Activated effector memory CD4-positive, alpha-beta T cell treated with Interleukin-2 at 50 U/mL for 16 hours (primary cell): Measurements from ENCODE around the gene CFLAR.
"Not testable (repeated sequence)": the region's sequence is repeated elsewhere in the genome, so short reads cannot be mapped to it uniquely, and the experiment has no call there.

ENCODE experiments used
- DNase-seq: peaks from one replicate; pipeline ENCODE4 v3.0.0-alpha.2; 2020

Gene CFLAR

DNA sequence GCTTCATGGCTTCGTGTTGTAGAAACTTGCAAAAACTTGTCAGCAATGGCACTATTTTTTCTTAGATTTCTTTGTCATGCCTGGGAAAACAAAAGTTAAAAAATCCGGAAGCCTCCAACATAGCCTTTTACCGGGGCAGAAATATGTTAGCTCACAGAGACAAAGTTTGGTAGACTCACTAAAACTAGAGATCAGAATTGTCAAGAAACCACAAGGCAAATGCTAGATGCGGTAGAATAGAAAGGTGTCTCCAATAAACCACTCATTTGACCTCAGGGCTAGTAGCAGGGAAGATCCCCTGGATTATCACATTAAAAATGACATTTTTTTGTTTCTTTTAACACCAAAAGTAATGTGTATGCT lies 67.4 kb downstream of the CFLAR start:
- DNase-seq: no peak

DNA sequence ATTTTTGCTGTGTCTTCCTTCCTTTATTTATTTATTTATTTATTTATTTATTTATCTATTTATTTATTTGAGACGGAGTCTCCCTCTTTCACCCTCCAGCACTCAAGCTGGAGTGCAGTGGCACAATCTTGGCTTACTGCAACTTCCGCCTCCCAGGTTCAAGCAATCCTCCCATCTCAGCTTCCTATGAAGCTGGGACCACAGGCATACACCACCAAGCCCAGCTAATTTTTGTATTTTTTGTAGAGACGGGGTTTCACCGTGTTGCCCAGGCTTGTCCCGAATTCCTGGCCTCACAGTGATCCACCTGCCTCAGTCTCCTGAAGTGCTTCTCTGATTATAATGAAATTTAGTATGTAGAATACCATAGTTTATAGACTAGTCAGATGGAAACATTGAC lies 67.9 kb downstream of the CFLAR start:
- DNase-seq: not testable (repeated sequence)

DNA sequence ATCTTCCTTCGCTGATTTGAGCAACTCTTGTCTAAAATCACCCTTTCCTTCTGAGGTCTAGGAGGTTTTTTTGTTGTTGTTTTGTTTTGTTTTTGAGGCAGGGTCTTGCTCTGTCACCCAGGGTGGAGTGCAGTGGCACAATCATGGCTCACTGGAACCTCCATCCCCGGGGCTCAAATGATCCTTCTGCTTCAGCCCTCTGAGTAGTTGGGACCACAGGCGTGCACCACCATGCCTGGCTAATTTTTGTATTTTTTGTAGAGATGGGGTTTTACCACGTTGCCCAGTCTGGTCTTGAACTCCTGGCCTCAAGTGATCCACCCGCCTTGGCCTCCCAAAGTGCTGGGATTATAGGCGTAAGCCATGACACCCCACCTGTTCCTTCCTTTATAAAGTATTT lies 68.3 kb downstream of the CFLAR start:
- not testable (repeated sequence) for DNase-seq

DNA sequence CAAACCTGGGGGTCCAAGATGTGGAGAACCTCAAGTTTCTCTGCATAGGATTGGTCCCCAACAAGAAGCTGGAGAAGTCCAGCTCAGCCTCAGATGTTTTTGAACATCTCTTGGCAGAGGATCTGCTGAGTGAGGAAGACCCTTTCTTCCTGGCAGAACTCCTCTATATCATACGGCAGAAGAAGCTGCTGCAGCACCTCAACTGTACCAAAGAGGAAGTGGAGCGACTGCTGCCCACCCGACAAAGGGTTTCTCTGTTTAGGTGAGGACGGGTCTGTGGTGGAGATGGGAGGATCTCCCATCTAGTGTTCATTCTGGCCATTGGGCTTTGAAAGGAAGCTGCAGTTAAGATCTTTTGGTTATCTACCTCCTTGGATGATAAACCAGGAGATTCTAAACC lies 69.9 kb downstream of the CFLAR start:
- DNase-seq: no peak

DNA sequence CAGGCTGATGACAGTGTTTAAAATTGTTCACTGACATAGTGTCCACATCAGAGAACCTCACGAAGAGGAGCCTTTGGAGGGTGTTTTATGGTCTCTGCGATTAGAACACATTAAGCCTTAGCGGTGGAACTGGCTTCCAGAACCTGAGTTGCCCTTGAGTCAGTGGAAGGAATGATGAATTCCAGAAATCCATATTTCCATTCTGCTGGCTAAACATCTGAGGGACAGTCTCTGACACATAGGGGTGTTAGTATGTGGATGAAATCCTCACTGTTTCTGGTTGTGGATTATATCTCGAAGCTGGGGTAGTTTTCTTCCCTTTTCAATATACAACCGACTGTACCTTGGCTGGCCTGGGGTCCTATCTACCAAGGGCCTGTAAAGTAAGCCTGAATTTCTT lies 71.0 kb downstream of the CFLAR start:
- DNase-seq: no peak

DNA sequence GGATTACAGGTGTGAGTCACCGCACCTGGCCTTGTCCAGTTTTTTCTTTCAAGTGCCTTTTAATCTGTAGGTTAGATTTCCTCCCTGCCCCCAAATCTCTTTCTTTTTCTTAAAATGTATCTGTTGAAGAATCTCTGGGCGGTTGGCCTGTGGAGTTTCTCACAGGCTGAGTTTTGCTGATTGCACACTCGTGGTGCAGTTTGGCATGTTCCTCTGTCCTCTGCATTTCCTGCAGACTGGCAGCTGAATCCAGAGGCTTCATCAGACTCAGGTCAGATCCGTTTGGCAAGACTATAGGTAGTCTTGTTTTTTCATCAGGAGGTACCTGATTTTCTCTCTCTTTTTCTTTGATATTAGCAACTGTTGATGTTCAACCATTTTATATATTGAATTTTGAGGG lies 72.5 kb downstream of the CFLAR start:
- DNase-seq: no peak

DNA sequence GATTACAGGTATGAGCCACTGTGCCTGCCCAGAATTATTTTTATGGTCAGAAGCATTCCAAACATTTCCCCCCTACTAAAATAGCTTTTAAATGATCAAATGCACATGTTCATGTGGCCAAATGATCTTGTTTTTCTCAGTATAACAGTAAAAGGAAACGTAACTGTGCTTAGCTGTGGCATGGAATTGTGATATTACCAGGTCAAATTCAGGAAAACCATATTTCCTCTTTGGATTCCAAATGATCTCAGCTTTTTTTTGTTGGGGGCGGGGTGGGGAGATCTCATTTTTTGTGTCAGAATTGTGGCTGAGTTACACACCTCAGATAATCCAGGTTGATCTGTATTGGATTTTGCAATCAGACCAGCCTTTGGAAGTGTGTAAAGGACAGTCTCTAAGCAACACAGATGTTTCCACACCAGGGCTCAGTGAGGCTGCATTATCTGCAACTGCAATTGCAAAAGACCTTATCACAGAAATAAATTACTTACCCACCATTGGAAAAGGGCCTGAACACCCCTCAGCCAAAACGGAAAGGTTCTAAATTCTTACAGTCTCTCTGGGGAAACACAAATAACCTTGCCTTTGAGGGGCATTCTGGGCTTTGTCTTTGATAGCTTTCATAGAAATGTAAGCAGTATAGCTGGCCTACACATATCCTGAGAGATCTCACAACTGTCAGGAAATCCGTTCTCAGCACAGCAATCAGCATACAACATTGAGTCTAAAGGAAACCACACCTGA lies 75.3 kb downstream of the CFLAR start:
- no peak for DNase-seq

DNA sequence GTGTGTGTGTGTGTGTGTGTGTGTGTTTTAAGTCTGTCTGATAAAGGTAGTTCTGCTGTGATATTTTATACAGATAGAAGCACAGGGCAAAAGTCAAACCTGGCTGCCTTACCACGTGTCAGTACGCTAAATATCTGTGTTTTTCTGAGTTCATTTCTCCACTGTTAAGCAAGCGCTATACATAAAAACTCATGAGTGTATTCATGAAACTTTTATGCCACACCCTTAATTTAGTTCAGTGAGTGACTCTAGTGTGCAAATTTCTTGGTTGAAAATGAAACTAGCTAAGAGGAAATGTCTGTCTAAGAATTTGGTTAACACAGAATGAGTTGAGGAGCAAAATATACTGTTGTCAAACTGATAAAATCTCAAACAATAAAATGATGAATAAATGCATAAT lies 78.1 kb downstream of the CFLAR start:
- no peak for DNase-seq

DNA sequence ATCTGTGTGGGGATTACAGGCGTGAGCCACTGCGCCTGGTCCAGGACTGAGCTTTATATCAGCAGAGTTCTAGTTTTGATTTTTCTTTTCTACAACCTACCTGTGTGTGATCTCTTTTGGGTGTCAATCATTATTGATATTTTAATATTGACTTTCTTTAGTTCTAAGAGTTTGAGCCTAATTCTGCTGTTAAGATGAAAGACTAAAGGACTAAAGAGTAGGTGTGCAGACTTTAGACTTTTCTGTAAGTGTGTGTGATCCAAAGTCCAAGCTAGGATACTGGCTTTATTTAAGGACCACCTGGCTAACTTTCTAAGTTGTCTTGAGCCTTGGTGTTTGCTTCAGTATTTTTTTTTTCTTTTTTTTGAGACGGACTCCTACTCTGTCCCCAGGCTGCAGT lies 79.4 kb downstream of the CFLAR start:
- no peak for DNase-seq

DNA sequence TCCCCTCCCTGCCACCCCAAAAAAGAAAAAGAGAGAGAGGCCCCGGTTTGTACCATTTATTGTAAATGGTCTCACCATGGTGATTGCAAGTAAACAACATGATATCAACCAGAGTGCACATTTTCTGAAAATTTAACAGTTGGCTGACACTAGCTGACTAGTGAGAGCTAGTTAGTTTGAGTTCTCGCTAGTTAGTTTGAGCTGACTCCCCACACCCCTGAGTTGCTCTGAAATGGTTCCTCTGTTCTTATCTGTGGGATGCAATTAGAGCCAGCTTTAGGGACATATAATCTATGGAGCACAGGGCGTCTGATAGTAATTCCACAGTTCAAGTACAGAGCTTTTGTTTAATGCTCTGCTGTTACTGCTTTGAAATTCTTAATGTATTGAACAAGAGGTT lies 80.0 kb downstream of the CFLAR start:
- no peak for DNase-seq

DNA sequence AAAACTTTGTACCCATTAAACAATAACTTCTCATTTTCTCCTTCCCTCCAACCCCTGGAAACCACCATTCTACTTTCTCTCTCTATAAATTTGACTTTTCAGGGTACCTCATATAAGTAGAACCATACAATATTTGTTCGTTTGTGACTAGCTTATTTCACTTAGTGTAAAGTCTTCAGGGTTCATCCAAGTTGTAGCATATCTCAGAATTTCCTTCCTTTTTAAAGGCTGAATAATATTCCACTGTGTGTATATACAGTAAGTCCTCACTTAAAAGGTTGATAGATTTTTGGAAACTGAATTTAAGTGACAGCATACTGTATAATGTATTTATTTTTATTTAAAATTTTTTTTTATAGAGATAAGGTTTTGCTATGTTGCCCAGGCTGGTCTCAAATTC lies 80.8 kb downstream of the CFLAR start:
- no peak for DNase-seq

DNA sequence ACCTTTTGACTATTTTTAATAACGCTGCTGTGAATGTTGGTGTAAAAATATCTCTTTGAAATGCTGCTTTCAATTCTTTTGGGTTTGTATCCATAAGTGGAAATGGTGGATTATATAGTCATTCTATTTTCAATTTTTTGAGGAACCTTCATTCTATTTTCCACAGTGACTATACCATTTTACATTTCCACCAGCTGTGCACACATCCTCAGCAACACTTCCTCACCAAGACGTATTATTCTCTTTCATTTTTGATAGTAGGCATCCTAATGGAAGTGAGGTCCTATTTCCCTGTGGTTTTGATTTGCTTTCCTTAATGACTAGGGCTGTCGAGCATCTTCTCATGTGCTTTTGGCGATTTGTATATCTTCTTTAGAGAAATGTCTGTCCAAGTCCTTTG lies 81.8 kb downstream of the CFLAR start:
- DNase-seq: no peak

DNA sequence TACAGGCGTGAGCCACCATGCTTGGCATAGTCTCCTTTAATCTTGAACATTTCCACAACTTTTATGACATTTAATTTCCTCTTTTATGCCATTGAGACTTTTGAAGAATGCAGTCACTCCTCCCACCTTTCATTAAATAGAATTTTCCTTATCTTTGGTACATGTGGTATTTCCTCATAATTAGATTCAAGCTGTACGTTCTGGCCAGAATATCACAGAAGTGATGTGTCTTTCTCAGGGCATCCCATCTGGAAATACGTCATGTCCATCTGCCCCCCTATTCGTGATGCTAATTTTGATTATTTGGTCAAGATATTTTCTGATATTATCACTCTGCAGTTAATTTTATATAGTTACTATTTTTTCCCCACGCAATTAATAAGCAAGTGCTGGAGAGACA lies 83.9 kb downstream of the CFLAR start:
- DNase-seq: no peak

DNA sequence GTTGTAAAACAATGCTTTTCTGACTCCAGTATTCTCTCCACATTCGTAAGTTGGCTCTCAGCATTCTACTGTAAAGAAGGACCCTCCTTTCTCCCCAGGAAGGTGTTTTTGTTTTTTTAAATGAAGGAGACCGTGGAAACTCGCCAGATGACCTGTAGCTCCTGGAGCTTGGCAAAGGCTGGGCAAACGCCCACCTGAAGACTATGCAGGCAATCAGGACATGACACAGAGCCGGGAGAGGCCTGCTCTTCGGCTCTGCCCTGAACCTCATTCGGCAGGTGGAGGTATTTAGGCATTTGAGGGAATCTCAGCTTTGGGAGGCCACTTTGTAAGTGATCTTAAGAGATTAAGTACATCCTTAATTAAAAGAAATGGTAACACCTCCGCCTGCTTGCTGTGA lies 84.4 kb downstream of the CFLAR start:
- no peak for DNase-seq

DNA sequence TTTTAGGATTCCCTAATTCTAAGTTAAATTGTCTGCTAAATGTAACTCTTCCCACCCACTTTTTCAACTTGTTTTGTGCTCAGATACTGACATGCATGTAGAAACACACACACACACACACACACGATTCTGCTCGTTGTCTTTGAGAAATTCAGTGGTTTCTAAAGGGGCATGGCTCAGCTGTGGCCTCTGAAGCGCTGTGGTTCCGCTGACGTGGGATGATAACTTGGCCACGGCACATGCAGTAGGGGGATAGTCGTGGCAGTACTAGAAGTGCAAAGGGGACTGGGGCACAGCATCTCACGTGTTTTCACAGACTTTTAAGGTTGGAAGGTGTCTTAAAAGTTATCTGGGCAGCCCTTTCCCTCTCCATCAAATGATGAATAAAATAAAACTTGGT lies 85.4 kb downstream of the CFLAR start:
- DNase-seq: no peak

DNA sequence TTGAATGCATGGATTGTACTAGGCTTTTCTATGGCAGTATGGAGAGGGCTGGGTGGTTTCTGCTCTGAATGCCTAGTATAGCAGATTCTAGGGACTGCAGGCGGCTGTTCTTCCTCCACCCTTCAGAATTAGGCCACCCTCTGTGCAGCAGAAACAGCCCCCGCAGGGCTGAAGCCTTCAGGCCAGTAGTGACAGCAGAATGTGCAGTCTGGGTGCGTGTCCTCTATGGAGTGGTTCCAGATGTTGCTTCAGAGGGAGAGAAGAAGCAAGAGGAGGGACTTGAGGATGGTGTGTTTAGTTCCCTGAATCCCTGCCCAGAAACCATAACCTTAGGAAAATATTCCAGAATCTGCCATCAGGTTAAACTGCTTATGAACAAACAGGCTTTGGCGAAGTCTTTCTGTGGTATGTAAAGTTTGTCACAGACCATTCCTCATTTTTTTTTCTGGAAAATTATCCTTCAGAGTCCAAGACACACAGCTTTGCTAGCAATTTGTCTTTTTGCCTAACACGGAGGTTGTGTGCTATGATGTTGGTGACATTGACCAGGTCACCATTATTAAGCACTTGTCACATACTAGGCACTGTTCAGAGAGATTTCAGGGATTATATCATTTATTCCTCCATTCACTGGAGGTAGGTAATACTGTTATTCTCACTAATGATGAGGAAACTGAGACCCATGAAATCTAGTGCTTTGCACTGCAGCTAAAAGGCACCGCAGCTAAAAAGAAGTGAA lies 88.1 kb downstream of the CFLAR start:
- DNase-seq: no peak

DNA sequence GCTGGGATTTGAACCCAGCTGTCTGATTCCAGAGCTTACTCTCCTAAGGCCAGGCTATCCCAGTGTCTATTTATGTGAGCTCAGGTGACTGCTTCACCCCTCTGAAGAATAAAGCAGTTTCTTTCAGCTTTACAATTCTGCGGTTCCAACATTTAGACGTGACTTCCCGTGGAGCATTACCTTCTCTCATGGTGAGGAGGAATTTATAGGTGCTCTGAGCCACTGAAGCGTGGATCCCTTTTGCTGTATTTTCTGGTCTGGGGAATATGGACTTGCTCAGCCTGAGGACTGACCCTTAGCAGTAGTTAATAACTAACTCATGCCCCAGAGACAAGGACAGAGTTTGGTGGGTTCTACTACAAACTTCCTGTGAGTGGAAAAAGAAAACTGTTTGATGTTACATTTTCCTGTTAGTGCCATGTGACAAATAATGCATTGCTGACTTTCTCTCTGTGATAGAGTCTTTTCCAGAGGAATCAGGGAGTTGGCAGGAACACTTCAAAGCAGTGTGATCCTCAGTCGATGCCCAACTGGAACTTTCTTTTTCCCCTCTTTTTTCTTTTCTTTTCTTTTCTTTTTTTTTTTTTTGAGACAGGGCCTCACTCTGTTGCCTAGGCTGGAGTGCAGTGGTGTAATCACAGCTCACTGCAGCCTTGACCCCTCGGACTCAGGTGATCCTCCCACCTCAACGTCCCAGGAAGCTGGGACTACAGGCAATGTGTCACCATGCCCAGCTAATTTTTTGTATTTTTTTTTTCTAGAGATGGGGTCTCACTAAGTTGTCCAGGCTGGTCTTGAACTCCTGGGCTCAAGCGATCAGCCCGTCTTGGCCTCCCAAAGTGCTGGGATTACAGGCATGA lies 88.9 kb downstream of the CFLAR start:
- no peak for DNase-seq

DNA sequence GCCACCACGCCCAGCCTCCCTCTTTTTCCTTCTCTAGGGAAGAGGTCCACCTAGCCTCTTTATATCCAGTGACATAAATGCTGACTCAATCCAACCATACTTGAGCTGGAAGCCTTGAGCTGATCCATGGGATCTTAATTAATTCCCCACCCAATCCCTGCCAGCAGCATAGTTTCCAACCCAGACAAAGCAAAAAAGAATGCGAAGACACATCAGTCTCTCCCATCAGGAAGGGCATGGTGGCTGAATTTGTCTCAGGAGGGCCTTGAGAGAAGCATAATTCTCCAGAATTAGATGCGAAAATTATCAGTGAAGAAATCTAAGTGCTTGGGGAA lies 89.5 kb downstream of the CFLAR start:
- DNase-seq: no peak

DNA sequence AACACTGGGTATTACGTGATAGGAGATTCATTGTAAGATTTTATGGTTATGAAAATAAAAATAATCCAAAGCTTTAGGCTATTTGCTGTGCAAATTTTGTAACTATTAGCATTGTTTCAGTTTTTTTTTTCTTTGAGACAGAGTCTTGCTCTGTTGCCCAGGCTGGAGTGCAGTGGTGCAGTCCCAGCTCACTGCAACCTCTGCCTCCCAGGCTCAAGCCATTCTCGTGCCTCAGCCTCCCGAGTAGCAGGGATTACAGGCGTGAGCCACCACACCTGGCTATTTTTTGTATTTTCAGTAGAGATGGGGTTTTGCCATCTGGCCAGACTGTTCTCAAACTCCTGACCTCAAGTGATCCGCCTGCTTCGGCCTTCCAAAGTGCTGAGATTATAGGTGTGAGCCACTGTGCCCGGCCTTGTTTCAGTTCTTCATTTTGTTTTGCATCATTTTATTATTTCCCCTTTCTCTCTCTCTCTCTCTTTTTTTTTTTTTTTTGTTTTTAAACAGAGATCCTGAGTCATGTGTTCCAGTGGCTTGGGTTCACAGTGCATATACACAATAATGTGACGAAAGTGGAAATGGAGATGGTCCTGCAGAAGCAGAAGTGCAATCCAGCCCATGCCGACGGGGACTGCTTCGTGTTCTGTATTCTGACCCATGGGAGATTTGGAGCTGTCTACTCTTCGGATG lies 92.7 kb downstream of the CFLAR start:
- no peak for DNase-seq

DNA sequence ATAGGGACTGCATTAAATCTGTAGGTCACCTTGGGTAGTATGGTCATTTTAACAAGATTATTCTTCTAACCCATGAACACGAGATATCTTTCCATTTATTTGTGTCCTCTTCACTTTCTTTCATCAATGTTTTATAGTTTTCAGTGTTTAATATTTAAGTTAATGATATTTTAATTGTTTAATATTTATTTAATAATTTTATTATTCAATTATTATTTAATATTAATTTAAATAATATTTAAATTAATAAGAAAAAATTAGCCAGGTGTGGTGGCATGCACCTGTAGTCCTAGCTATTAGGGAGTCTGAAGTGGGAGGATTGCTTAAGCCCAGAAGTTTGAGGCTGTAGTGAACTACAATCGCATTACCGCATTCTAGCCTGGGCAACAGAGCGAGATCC lies 100.0 kb downstream of the CFLAR start:
- no peak for DNase-seq

DNA sequence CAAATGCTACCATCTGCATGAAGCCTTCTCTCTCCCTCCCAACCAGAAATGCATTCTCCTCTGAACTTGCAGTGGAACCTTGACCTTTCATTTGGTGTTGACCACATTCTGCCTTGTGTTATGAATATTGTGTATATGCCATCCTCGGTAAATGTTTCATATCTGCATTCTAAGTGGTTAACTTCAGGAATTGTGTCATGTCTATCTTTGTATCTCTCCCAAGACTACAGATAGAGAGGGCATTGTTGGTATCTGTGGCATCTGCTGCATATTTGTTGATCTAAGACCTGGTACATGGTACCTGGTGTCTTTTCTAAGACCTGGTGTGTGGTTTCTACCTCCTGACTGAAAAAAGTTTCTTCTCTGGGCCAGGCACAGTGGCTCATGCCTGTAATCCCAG lies 101.0 kb downstream of the CFLAR start:
- DNase-seq: no peak

DNA sequence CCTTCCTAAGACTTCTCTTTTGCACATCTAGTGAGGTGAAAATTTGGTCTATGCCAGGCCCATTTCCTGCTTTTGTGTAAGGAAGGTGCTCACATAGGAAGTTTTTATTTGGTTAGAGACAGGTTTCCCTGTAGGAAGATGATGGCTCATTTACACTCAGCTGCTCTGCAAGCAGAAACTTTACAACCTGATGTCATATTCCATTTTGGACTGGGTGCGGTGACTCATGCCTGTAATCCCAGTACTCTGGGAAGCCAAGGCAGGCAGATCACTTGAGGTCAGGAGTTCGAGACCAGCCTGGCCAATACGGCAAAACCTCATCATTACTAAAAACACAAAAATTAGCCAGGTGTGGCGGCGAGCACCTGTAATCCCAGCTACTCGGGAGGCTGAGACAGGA lies 102.8 kb downstream of the CFLAR start:
- DNase-seq: no peak

DNA sequence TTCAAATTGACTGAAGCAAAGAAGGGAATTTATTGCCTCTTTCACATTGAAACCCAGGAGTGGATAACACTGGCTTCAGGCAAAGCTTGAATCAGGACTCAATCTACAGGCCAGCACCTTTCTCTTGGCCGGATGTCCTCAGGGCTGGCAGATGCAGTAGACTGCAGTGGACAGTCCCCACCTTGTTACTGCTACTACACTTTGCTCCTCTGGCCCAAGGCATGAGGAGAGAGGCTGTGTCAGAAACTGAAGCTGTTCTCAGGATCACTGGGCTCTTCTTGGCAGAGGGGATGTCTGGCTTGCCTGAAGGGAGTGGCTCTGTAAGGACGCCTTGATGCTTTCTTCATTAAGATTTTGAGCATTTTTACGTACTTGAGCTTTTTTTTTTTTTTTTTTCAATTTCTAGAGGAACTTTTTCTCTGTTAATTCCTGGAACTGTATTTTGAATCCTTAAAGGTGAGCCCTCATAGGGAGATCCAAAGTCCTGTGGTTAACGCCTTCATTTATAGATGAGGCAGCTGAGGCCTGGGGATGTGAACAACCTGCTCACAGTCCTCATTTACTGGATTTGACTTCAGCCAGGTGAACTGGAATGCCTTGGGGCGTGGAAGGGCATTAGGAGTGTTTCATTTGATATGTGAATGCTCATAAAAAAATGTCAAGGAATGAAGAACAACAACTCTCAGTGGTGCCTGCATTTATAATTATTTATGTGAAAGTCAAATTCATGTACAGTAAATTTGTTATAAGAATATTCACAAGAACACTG lies 103.5 kb downstream of the CFLAR start:
- no peak for DNase-seq
